ENCODE data around the gene PPM1G. TPM values are rescaled to one million over a fixed set of nuclear protein-coding genes. Genes with fewer than 3 reads are reported as not detected.

The PPM1G gene
- total RNA-seq, 1 experiment from 2014 or later = 140 TPM

- ChIA-PET CTCF (interaction anchor here (1.0 to 2.0 kb wide), 2 partner anchors 7 to 76 kb away, joined by 3 to 6 read pairs; no protein-coding TSS in a partner anchor), POLR2A (interaction anchor here (1.7 kb wide), 1 partner anchor 9 kb away, joined by 5 read pairs; the partner anchor contains the start of gene EIF2B4), RAD21 (ENCODE audit: low non-redundant PET in 1 of 2, low total read pairs in 2 of 2, uncharacterized antibody in 2 of 2, unreplicated experiment in 2 of 2) (no interaction called here)
- Histone ChIP-seq H3K79me2 (ENCODE audit: insufficient read depth, low read length) (peaks cover 18% of the 10 kb centered on the region), H3K27ac (ENCODE audit: low read depth, low read length) (peak overlapping the region; percentile 3), H3K9ac (ENCODE audit: low read length) (peak overlapping the region; percentile 80), H3K27me3 (ENCODE audit: insufficient read depth, low read length) (no peaks in the 10 kb centered on the region), H3K9me2 (ENCODE audit: insufficient read depth) (no peaks in the 10 kb centered on the region), H3K4me2 (ENCODE audit: low read length) (peak overlapping the region; percentile 99), H3K4me3 (replicated peaks in 1 of 2; ENCODE audit: low read depth in 1 of 2, low read length in 2 of 2) (peak overlapping the region in 1 of 2 experiments; percentile 72; a peak in 1 of 4 replicates), H3K4me1 (ENCODE audit: control insufficient read depth in 1 of 2, insufficient read depth in 2 of 2, low read length in 2 of 2) (peaks cover 3 to 27% of the 10 kb centered on the region in 2 experiments; a peak in 3 of 4 replicates), H3K36me3 (ENCODE audit: control insufficient read depth in 1 of 2, insufficient read depth in 2 of 2, low read length in 2 of 2) (peaks cover 27 to 58% of the 10 kb centered on the region in 2 experiments; a peak in 3 of 4 replicates), H2AFZ (ENCODE audit: low read depth, low read length, poor library complexity, severe bottlenecking) (no peak overlapping the region), H3K9me3 (ENCODE audit: control insufficient read depth in 1 of 2, insufficient read depth in 1 of 2, low read depth in 1 of 2, low read length in 2 of 2) (no peaks in the 10 kb centered on the region), H4K20me1 (ENCODE audit: insufficient read depth) (no peaks in the 10 kb centered on the region)
- intact Hi-C loops (cut with micrococcal nuclease) = no loop called here
- no peak for ATAC-seq
- no TSS peak for BruUV-seq (replicated peaks)
- TF ChIP-seq JUND (IDR thresholded peaks at IDR 0.05) (no peak), SIN3A (IDR thresholded peaks at IDR 0.05; ENCODE audit: low read depth) (no peak), REST (IDR thresholded peaks at IDR 0.05; ENCODE audit: low read depth) (no peak), CBX3 (IDR thresholded peaks at IDR 0.05; ENCODE audit: low read depth) (no peak), RAD21 (IDR thresholded peaks at IDR 0.05; ENCODE audit: low read depth) (no peak), EGR1 (IDR thresholded peaks at IDR 0.05; ENCODE audit: low read depth) (no peak), TCF7L2 (IDR thresholded peaks at IDR 0.05; ENCODE audit: borderline replicate concordance, extremely low read depth, insufficient read depth, insufficient read length) (no peak), SRF (IDR thresholded peaks at IDR 0.05; ENCODE audit: low read depth) (no peak), YY1 (IDR thresholded peaks at IDR 0.05; ENCODE audit: extremely low read depth, insufficient replicate concordance, low read depth, low read length) (no peak), ELF1 (IDR thresholded peaks at IDR 0.05; ENCODE audit: borderline replicate concordance, low read depth) (no peak), EZH2 (IDR thresholded peaks at IDR 0.05) (no peak), POLR2AphosphoS5 (IDR thresholded peaks at IDR 0.05; ENCODE audit: low read depth, low read length) (no peak; the same call in none of the 2 replicates), ZFX (IDR thresholded peaks at IDR 0.05) (no peak)
- TF ChIP-seq, protein P1, sequence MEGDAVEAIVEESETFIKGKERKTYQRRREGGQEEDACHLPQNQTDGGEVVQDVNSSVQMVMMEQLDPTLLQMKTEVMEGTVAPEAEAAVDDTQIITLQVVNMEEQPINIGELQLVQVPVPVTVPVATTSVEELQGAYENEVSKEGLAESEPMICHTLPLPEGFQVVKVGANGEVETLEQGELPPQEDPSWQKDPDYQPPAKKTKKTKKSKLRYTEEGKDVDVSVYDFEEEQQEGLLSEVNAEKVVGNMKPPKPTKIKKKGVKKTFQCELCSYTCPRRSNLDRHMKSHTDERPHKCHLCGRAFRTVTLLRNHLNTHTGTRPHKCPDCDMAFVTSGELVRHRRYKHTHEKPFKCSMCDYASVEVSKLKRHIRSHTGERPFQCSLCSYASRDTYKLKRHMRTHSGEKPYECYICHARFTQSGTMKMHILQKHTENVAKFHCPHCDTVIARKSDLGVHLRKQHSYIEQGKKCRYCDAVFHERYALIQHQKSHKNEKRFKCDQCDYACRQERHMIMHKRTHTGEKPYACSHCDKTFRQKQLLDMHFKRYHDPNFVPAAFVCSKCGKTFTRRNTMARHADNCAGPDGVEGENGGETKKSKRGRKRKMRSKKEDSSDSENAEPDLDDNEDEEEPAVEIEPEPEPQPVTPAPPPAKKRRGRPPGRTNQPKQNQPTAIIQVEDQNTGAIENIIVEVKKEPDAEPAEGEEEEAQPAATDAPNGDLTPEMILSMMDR (IDR thresholded peaks at IDR 0.05 in 2 of 3, conservative IDR thresholded peaks at IDR 0.05 in 1 of 3; ENCODE audit: borderline replicate concordance in 1 of 3, insufficient read depth in 1 of 3, low read depth in 2 of 3, low read length in 2 of 3) = no peak
- TF ChIP-seq, protein P2, sequence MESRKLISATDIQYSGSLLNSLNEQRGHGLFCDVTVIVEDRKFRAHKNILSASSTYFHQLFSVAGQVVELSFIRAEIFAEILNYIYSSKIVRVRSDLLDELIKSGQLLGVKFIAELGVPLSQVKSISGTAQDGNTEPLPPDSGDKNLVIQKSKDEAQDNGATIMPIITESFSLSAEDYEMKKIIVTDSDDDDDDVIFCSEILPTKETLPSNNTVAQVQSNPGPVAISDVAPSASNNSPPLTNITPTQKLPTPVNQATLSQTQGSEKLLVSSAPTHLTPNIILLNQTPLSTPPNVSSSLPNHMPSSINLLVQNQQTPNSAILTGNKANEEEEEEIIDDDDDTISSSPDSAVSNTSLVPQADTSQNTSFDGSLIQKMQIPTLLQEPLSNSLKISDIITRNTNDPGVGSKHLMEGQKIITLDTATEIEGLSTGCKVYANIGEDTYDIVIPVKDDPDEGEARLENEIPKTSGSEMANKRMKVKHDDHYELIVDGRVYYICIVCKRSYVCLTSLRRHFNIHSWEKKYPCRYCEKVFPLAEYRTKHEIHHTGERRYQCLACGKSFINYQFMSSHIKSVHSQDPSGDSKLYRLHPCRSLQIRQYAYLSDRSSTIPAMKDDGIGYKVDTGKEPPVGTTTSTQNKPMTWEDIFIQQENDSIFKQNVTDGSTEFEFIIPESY (IDR thresholded peaks at IDR 0.05; ENCODE audit: extremely low read depth, insufficient replicate concordance, low read length) = no peak
- DNase-seq (ENCODE audit: low read depth, low spot score) = no peak
Measured at GRCh38 chr2:27378809-27379290, 30.5 kb downstream of the PPM1G start.

All from HCT116 (cell line).